Measurements from ENCODE around the gene SLC13A4.

DNA sequence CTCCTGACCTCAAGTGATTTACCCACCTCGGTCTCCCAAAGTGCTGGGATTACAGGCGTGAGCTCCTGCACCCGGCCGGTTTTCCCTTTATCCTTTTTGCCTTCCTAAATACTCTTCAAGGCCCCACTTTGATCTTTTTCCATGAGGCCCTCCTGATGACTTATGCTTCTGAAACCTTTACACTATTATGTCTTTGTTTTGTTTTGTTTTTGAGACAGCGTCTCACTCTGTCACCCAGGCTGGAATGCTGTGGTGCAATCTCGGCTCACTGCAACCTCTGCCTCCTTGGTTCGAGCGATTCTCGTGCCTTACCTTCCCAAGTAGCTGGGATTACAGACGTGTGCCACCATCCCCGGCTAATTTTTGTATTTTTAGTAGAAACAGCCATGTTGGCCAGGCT is 61.8 kb downstream of the SLC13A4 start:
- TF ChIP-seq, protein P1, sequence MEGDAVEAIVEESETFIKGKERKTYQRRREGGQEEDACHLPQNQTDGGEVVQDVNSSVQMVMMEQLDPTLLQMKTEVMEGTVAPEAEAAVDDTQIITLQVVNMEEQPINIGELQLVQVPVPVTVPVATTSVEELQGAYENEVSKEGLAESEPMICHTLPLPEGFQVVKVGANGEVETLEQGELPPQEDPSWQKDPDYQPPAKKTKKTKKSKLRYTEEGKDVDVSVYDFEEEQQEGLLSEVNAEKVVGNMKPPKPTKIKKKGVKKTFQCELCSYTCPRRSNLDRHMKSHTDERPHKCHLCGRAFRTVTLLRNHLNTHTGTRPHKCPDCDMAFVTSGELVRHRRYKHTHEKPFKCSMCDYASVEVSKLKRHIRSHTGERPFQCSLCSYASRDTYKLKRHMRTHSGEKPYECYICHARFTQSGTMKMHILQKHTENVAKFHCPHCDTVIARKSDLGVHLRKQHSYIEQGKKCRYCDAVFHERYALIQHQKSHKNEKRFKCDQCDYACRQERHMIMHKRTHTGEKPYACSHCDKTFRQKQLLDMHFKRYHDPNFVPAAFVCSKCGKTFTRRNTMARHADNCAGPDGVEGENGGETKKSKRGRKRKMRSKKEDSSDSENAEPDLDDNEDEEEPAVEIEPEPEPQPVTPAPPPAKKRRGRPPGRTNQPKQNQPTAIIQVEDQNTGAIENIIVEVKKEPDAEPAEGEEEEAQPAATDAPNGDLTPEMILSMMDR (conservative IDR thresholded peaks at IDR 0.05 in 1 of 2, IDR thresholded peaks at IDR 0.05 in 1 of 2; ENCODE audit: extremely low read depth in 1 of 2, insufficient read depth in 1 of 2, low read depth in 1 of 2, low read length in 2 of 2) = no peak
- no peak for TF ChIP-seq EZH2 (IDR thresholded peaks at IDR 0.05; ENCODE audit: borderline replicate concordance, low read length)
